Kidney (tissue), 14 donors: ENCODE results near the gene ASTL. TPM values are rescaled to one million over a fixed set of nuclear protein-coding genes. Genes with fewer than 3 reads are reported as not detected.

ENCODE experiments used
- DNase-seq, 5 donors: peaks; one replicate each; pipeline ENCODE4 v3.0.0-alpha.2; 2013 to 2020
- FAIRE-seq: peaks from 2 replicates; lab custom pipeline; 2012; peaks lifted over from hg19 to GRCh38; lab: Jason Lieb, UNC
- H3K27ac ChIP-seq, 2 donors: one replicate each; pipeline ENCODE4 v1.7.0; 2013; ENCODE audit warnings: low read depth in 2 of 2, low read length in 2 of 2, inconsistent platforms in 1 of 2
- H3K27me3 ChIP-seq: one replicate; pipeline ENCODE4 v1.7.1; 2013; ENCODE audit warnings: low read length, inconsistent platforms; ENCODE audit not compliant: control insufficient read depth, insufficient read depth
- H3K36me3 ChIP-seq, 3 donors: one replicate each; pipeline versions ENCODE4 v1.7.0 to v1.7.1; 2013; ENCODE audit warnings: low read length in 3 of 3, control low read depth in 1 of 3, inconsistent platforms in 1 of 3; ENCODE audit not compliant: insufficient read depth in 3 of 3, control insufficient read depth in 2 of 3
- H3K4me1 ChIP-seq, 3 donors: one replicate each; pipeline versions ENCODE4 v1.7.0 to v1.7.1; 2013; ENCODE audit warnings: low read length in 3 of 3, inconsistent platforms in 1 of 3, low read depth in 1 of 3; ENCODE audit not compliant: control insufficient read depth in 2 of 3, insufficient read depth in 2 of 3
- H3K4me3 ChIP-seq, 3 donors: one replicate each; pipeline versions ENCODE4 v1.7.0 to v1.8.1; 2013; ENCODE audit warnings: low read length in 3 of 3, control low read depth in 1 of 3, inconsistent platforms in 1 of 3
- H3K9ac ChIP-seq, 3 donors: one replicate each; pipeline versions ENCODE4 v1.7.0 to v1.7.1; 2013; ENCODE audit warnings: low read length in 3 of 3, control low read depth in 1 of 3, inconsistent platforms in 1 of 3
- H3K9me3 ChIP-seq, 3 donors: one replicate each; pipeline versions ENCODE4 v1.7.0 to v1.7.1; 2013; ENCODE audit warnings: low read length in 3 of 3, control low read depth in 1 of 3, inconsistent platforms in 1 of 3; ENCODE audit not compliant: control insufficient read depth in 2 of 3, insufficient read depth in 1 of 3
- CTCF ChIP-seq: IDR thresholded peaks from 3 replicates; pipeline ENCODE4 v1.5.1; 2012; ENCODE audit warnings: mild to moderate bottlenecking, moderate library complexity, borderline replicate concordance; ENCODE audit not compliant: insufficient read depth; ENCODE audit errors: extremely low read depth
- intact Hi-C: fragments of 100-400 bp; cut with DNase I; formaldehyde crosslinking; loops from one replicate; pipeline ENCODE4 v1.11.1; 2022
- polyA plus RNA-seq: library from polyadenylated mRNA; stranded (reverse); fragments of 350-450 nt; fragmentation: Illumina TruSeq; extraction: RNeasy Lipid Tissue Mini Kit (QIAGEN cat#74804); gene quantifications from one replicate; pipeline ENCODE4 v1.2.3, GENCODE V29; 2014; ENCODE audit warnings: low read depth, low replicate concordance; ENCODE audit not compliant: insufficient read depth
- total RNA-seq: library from RNA; stranded (reverse); fragmentation: NEBNext Ultra II Directional; extraction: Animal tissue kit (Norgen Biotek cat#: 25700); gene quantifications from one replicate; pipeline ENCODE4 v1.2.1, GENCODE V29; 2021
- donor health status: control.
- donor health status: control.
- donor health status: control.
- donor health status: control.
- donor health status: control.
- donor health status: DM: yes; HTN: yes; CAD: no.
- donor health status: Normal renal cell carcinoma (clear cell type).

Gene ASTL
- total and polyA plus RNA-seq, 2 donors from 2014 or later, result not detected

- Histone ChIP-seq H3K36me3 (peaks cover 2 to 8% (median 2%) of the 10 kb centered on the region in 3 donors), H3K9me3 (no peaks in the 10 kb centered on the region), H3K4me1 (no peaks in the 10 kb centered on the region), H3K27ac (no peak overlapping the region), H3K4me3 (no peak overlapping the region), H3K27me3 (no peaks in the 10 kb centered on the region), H3K9ac (no peak overlapping the region)
- no peak for DNase-seq
- FAIRE-seq, result no peak
- TF ChIP-seq CTCF, result no peak
- intact Hi-C loops, result no loop called here
Measured at GRCh38 chr2:96180002-96180401, 41.7 kb upstream of the ASTL start.

GRCh38 chr2:96176661-96177060, 38.4 kb upstream of the ASTL start:
- Histone ChIP-seq H3K27me3 (no peaks in the 10 kb centered on the region), H3K27ac (no peak overlapping the region), H3K9ac (no peak overlapping the region), H3K4me3 (no peak overlapping the region), H3K4me1 (no peaks in the 10 kb centered on the region), H3K9me3 (no peaks in the 10 kb centered on the region), H3K36me3 (no peaks in the 10 kb centered on the region)
- FAIRE-seq (no peak), DNase-seq (no peak)
- intact Hi-C loops, result no loop called here
- no peak for TF ChIP-seq CTCF

GRCh38 chr2:96175951-96176350, 37.6 kb upstream of the ASTL start:
- Histone ChIP-seq H3K4me3 (no peak overlapping the region), H3K9ac (no peak overlapping the region), H3K4me1 (no peaks in the 10 kb centered on the region), H3K9me3 (no peaks in the 10 kb centered on the region), H3K27me3 (no peaks in the 10 kb centered on the region), H3K36me3 (no peaks in the 10 kb centered on the region), H3K27ac (no peak overlapping the region)
- DNase-seq (no peak), FAIRE-seq (no peak)
- intact Hi-C loops, result no loop called here
- TF ChIP-seq CTCF, result no peak
